GM21367 (cell line): Measurements from ENCODE around the gene GSTM4.
"Not testable (repeated sequence)": the region's sequence is repeated elsewhere in the genome, so short reads cannot be mapped to it uniquely, and the experiment has no call there.

Experiments used
- ATAC-seq: cut with Tn5 transposase; IDR thresholded peaks from one replicate; pipeline ENCODE4 v1.9.1; 2021; ENCODE audit not compliant: unreplicated experiment

GSTM4 gene

GRCh38 chr1:109697861-109698260, 42.0 kb downstream of the GSTM4 start:
- not testable (repeated sequence) for ATAC-seq

- ATAC-seq, result not testable (repeated sequence)
Observed at GRCh38 chr1:109702940-109703339, 47.0 kb downstream of the GSTM4 start.

DNA sequence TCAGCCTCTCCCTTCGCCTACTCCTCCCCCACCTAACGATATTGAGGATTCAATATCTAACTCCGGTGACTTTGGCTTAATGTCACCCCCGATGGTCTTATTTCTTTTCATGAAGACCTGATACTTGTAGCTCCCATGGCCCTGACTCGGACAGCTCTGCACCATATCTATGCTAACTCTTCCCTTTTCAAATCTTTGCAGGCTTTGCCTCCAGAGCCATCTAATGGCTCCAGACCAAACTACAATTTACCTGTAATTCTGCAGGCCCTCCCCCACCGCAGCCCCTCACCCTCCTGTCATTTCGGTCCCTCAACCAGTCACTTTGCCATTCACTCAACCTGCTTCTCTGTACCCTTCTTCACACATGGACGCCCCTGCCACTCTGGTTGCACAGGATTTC, 48.3 kb downstream of the GSTM4 start:
- ATAC-seq, result no peak

DNA sequence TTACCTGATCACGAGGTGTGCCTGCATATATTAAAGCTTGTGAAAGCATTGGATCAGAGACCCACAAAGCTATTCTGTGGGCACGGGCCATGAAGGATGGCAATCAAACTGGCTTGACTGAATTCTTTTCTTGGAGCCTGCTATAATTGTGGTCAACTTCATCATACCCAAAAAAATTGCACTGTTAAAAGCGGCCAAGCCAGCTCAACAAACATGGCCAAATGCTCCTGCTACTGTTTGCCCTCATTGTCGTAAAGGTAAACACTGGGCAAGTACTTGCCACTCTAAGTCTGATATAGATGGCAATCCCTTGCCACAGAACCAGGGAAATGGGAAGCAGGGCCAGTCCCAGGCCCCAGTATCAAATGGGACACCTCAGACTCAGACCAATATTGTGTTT, 49.5 kb downstream of the GSTM4 start:
- no peak for ATAC-seq

GRCh38 chr1:109708949-109709348, 53.0 kb downstream of the GSTM4 start:
- not testable (repeated sequence) for ATAC-seq

GRCh38 chr1:109709822-109710221, 53.9 kb downstream of the GSTM4 start:
- not testable (repeated sequence) for ATAC-seq
